GM12892 (cell line): ENCODE data around the gene TMEM59. TPM values are rescaled to one million over a fixed set of nuclear protein-coding genes. Genes with fewer than 3 reads are reported as not detected.
"Not testable (repeated sequence)": the region's sequence is repeated elsewhere in the genome, so short reads cannot be mapped to it uniquely, and the experiment has no call there.

Experiments
- DNase-seq: peaks from one replicate; pipeline ENCODE4 v3.0.0; 2011; ENCODE audit not compliant: insufficient read length
- FAIRE-seq: peaks from 2 replicates; lab custom pipeline; 2011; peaks lifted over from hg19 to GRCh38; lab: Jason Lieb, UNC
- POLR2A ChIP-seq: IDR thresholded peaks from 2 replicates; pipeline ENCODE4 v1.6.1; 2011; ENCODE audit warnings: low read depth, low read length, control low read depth
- POLR2AphosphoS5 ChIP-seq: IDR thresholded peaks from 2 replicates; pipeline ENCODE4 v1.6.1; 2011; ENCODE audit warnings: low read depth, low read length, control low read depth
- TAF1 ChIP-seq: IDR thresholded peaks from 2 replicates; pipeline ENCODE4 v1.6.1; 2011; ENCODE audit warnings: low read depth, mild to moderate bottlenecking, control low read depth, low read length, borderline replicate concordance
- polyA plus RNA-seq: library from polyadenylated mRNA; unstranded; fragments of >200 nt; gene quantifications from one replicate; pipeline ENCODE4 v1.2.1, GENCODE V29; 2012; ENCODE audit warnings: missing spikeins, inconsistent platforms; ENCODE audit not compliant: missing spikeins

Gene TMEM59
- polyA plus RNA-seq: 111 TPM

GRCh38 chr1:54052934-54053744, at the start of gene TMEM59, which contains the start of gene TCEANC2:
TMEM59 (minus strand) TSS chr1:54053204; CDS start chr1:54053188, 16 bp downstream.
TCEANC2 (plus strand) TSS chr1:54053608; CDS start chr1:54054423, 815 bp downstream.
- peak; percentile 95 for FAIRE-seq
- TF ChIP-seq TAF1 (peak; percentile 84), POLR2AphosphoS5 (peak; percentile 60; the same call in 1 of the 2 replicates), POLR2A (peak; percentile 59)
- peak; percentile 86 for DNase-seq

- FAIRE-seq: no peak
- DNase-seq: no peak
- TF ChIP-seq POLR2AphosphoS5 (no peak), TAF1 (no peak), POLR2A (no peak)
These were observed 47.5 kb upstream of the TMEM59 start for GRCh38 chr1:54100500-54100899.

- TF ChIP-seq TAF1: no peak
- TF ChIP-seq POLR2AphosphoS5: no peak
- no peak for TF ChIP-seq POLR2A
- DNase-seq (no peak), FAIRE-seq (no peak)
These were observed 46.1 kb upstream of the TMEM59 start for GRCh38 chr1:54099061-54099610.

GRCh38 chr1:54096877-54097240, 43.9 kb upstream of the TMEM59 start:
- TF ChIP-seq TAF1 (no peak), POLR2A (no peak), POLR2AphosphoS5 (no peak)
- DNase-seq: no peak

GRCh38 chr1:54096227-54096876, 43.3 kb upstream of the TMEM59 start:
- no peak for DNase-seq
- TF ChIP-seq POLR2AphosphoS5 (no peak), TAF1 (no peak), POLR2A (no peak)
- FAIRE-seq: no peak

More at GRCh38 chr1:54096877-54097240, 43.9 kb upstream of the TMEM59 start:
- no peak for FAIRE-seq

- no peak for TF ChIP-seq POLR2AphosphoS5
- TF ChIP-seq TAF1: no peak
- TF ChIP-seq POLR2A: no peak
- FAIRE-seq (no peak), DNase-seq (no peak)
These were observed 42.7 kb upstream of the TMEM59 start for GRCh38 chr1:54095546-54096226.

- DNase-seq, FAIRE-seq: not testable (repeated sequence)
These were observed 41.7 kb upstream of the TMEM59 start for GRCh38 chr1:54094730-54095105.

GRCh38 chr1:54094001-54094729, 41.2 kb upstream of the TMEM59 start:
- DNase-seq (no peak), FAIRE-seq (no peak)
- TF ChIP-seq POLR2AphosphoS5 (no peak), TAF1 (no peak), POLR2A (no peak)

- TF ChIP-seq TAF1 (no peak), POLR2AphosphoS5 (no peak)
- FAIRE-seq (no peak), DNase-seq (no peak)
These were observed 38.7 kb upstream of the TMEM59 start for GRCh38 chr1:54091666-54092065.

GRCh38 chr1:54088385-54088784, 35.4 kb upstream of the TMEM59 start:
- DNase-seq: no peak
- TF ChIP-seq POLR2AphosphoS5 (no peak), POLR2A (no peak), TAF1 (no peak)
- no peak for FAIRE-seq

GRCh38 chr1:54086754-54087153, 33.8 kb upstream of the TMEM59 start:
- DNase-seq: no peak
- no peak for FAIRE-seq
- TF ChIP-seq POLR2AphosphoS5 (no peak), POLR2A (no peak), TAF1 (no peak)
